Ecto neural progenitor cell (in vitro differentiated cells): Measurements from ENCODE around the gene HMG20A.
A peak's percentile ranks its signal among the peaks of the same experiment; 100 is the strongest.
"Not testable (repeated sequence)": the region's sequence is repeated elsewhere in the genome, so short reads cannot be mapped to it uniquely, and the experiment has no call there.

Source experiments
- DNase-seq: peaks from one replicate; pipeline ENCODE4 v3.0.0-alpha.2; 2018; ENCODE audit warnings: low spot score

The HMG20A gene

GRCh38 chr15:77420610-77421369, at the start of gene HMG20A:
Gene HMG20A, plus strand, starts transcription at chr15:77420888. Its CDS starts 37,520 bp downstream, at chr15:77458408.
- peak; percentile 85 for DNase-seq

DNA sequence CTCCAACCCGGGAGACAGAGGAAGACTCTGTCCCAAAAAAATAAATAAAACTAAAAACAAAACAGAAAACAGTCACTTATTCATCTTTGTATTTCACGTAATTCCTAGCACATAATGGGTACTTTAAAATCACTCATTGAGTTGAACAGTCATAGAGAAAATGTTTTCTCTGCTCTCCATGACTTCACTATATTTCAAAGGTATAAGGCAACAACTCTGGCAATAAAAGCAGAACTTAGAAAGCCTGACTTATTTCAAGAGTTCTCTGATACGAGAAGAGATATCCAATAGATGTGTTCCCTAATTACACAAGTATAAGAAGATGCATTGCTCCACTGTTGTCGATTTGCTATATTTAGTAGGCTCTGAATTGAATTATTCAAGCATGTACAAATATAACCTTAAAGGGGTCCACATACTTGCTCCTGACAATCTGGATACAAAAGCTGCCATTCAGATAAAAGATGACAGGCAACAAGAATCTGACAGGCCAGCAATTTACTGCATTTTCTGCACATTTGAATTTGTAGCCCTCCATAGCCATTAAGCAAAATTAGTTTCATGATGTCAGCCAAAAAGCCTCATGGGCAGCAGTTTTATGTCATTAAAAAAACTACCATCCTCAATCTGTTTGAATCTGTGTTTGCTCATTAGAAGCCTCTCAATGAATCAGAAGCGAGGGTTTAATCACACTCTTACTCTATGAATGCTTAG, 48.7 kb upstream of the HMG20A start:
- no peak for DNase-seq

DNA sequence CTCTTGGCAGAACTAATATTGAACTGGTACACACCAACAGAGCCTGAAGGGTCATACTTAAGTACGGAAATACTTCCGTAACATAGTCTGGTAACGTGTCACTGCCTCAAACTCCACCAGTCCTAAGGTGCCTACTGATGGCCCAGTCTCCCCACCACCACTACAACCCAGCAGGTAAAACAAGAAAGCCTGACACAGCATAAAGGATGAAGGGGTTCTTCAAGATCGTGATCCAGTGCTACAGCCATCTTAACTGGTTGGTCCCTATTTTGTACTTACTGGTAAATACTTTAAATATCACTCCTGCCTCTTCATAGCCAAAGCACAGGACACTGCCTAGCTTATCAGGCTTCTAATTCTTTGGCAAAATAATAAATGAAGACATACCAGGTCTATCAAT, 47.2 kb upstream of the HMG20A start:
- no peak for DNase-seq

GRCh38 chr15:77375133-77375532, 45.6 kb upstream of the HMG20A start:
- no peak for DNase-seq

- DNase-seq, result no peak
Observed at GRCh38 chr15:77376770-77377169, 43.9 kb upstream of the HMG20A start.

GRCh38 chr15:77380033-77380432, 40.7 kb upstream of the HMG20A start:
- no peak for DNase-seq

- DNase-seq, result no peak
Observed at GRCh38 chr15:77384086-77384485, 36.6 kb upstream of the HMG20A start.

DNA sequence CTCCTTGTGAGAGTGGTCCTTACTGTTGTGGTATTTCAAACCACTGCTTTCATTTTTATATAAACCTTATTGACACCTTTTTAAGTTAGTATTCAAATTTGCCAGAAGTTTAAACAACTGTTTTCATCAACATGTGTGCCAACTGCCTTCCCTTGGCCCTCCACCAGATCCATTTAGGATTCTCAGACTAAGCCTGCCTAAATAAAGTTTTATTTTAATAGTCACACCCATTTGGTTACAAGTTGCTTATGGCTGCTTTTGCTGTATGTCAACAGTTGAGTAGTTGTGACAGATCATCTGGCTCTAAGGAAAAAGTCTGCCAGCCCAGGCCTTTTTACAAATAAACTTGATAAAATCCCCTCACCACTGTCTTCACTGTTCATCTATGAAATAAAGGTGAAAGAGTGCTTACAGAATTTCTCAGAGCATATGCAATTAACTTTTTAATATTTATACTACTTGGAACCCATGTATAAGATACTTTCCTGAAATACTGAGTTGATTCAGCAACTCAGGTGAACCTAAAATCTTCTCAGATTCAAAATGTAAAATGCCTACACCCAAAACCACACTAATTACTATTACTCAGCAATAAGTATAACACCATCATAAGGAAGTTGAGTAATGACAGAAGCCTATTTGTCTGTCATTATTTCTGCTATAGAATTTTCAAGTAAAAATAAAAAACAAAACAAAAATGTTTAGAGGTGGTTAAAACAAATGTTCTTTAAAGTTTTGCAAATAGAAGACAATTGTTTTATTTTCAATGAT, 35.9 kb upstream of the HMG20A start:
- DNase-seq, result no peak

DNA sequence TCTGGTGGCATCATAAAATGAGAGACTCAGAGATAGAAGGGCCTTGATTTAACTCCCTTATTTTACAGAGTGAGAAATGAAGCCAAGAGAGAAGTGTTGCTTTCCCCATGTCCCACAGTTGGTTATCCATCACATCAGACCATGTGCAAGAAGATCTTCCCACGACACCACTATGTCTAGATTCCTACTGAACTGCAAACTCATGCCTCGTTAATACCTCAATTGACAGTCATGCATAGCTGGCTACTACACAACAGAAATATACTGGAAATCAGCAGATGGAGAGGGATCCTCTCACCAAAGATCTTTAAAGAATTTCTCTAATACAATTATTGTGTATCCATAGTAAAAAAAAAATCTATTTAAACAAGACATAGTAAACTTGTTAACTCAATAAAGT, 34.1 kb upstream of the HMG20A start:
- no peak for DNase-seq

DNA sequence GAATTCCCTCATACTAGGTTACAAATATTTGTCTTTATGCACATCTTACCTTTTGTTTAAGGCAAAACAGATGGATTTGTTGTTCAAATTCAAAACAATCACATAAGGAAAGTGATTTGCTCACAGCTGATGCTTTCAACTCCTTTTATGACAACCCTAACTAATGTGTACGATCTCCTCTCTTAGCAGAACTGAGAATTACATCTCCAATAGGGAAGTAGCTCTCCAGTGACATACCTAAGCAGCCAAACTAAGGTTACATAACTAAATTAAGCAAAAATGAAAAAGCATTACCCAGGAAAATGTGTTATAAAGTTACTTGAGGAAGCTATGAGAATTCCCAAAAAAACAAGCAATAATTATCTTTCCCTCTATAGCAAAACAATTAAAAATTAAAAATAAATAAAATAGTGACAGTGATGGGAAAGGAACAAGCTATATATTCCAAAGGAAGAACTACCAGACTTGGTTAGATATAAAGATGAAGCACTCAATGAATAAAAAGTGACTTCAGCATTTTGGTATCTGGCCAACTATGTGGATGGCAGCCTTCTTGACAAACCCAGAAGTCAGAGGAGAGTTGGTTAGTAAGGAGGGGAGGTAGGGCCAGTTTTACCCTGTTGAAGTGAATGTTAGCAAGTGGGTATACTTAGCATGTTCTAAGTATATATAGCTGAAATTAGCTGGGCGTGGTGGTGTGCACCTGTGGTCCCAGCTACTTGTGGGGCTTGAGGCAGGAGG, 33.2 kb upstream of the HMG20A start:
- DNase-seq, result no peak

GRCh38 chr15:77391372-77391951, 29.2 kb upstream of the HMG20A start:
- no peak for DNase-seq

- no peak for DNase-seq
Observed at GRCh38 chr15:77392762-77393470, 27.8 kb upstream of the HMG20A start.

DNA sequence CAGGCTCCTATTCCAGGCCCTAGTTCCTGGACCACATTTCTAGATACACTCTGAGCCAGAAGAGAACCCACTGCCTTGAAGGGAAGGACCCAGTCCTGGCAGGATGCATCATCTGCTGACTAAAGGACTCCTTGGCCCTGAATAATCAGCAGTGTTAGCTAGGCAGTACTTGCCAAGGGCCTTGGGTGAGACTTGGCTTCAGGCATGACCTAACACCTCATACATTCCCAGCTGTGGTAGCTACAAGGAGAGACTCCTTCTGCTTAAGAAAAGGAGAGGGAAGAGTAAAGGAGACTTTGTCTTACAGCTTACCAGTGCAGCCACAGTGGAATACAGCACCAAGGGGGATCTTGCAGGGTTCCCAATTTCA, 27.2 kb upstream of the HMG20A start:
- no peak for DNase-seq

DNA sequence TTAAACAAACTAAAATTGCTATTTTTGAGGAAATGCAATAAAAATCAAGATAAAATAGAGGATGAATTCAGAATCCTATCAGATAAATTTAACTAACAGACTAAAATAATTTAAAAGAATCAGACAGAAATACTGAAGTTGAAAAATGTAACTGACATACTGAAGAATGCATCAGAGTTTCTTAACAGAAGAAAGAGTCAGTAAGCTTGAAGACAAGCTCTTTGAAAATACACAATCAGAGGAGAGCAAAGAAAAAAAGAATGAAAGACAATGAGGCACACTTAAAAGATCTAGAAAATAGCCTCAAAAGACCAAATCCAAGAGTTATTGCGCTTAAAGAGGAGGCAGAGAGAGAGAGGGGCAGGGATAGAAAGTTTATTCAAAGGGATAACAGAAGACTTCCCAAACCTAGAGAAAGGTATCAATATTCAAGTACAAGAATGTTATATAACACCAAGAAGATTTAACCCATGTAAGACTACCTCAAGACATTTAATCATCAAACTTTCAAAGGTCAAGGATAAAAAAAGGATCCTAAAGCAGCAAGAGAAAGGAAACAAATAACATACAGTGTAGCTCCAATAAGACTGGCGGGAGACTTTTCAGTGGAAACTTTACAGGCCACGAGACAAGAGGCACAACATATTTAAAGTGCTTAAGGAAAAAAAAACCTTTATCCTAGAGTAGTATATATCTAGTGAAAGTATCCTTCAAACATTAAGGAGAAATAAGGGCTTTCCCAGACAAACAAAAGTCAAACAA, 25.5 kb upstream of the HMG20A start:
- no peak for DNase-seq

GRCh38 chr15:77396692-77397091, 24.0 kb upstream of the HMG20A start:
- no peak for DNase-seq

DNA sequence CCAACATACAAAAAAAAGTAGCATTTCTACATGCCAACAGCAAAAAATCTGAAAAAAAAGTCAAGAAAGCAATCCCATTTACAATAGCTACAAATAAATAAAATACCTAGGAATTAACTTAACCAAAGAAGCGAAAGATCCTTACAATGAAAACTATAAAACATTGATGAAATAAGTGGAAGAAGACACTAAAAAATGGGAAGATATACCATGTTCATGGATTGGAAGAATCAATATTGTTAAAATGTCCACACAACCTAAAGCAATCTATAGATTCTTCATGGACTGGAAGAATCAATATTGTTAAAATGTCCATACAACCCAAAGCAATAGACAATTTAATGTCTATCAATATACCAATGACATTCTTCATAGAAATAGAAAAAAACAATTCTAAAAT, 21.8 kb upstream of the HMG20A start:
- no peak for DNase-seq

DNA sequence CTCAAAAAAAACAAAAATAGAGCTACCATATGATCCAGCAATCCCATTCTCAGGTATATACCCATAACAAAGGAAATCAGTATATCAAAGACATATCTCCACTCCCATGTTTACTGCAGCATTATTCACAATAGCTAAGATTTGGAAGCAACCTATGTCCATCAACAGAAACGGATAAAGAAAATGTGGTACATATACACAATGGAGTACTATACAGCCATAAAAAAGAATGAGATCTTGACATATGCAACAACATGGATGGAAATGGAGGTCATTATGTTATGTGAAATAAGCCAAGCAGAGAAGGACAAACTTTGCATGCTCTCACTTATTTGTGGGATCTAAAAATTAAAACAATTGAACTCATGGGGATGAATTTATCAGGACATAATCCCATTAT, 20.4 kb upstream of the HMG20A start:
- DNase-seq, result no peak

GRCh38 chr15:77402740-77403379, 17.8 kb upstream of the HMG20A start:
- DNase-seq, result no peak

DNA sequence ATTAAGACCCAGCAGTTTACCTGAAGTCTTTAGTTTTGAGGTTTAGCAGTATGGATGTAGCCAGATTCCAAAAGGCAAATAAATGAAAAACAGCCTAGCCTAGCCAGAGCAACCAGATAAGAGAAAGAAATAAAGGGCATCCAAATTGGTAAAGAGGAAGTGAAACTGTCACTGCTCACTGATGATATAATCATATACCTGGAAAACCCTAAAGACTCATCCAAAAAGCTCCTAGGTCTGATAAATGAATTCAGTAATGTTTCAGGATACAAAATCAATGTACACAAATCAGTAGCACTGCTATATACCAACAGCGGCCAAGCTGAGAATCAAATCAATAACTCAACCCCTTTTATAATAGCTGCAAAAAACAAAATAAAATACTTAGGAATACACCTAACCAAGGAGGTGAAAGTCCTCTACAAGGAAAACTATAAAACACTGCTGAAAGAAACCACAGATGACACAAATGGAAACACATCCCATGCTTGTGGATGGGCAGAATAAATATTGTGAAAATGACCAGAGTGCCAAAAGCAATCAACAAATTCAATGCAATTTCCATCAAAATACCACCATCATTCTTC, 14.4 kb upstream of the HMG20A start:
- not testable (repeated sequence) for DNase-seq

- DNase-seq, result no peak
Observed at GRCh38 chr15:77406846-77407245, 13.8 kb upstream of the HMG20A start.
